SH-SY5Y (cell line): ENCODE data around the gene CD2.

Experiments
- GATA2 ChIP-seq: IDR thresholded peaks from 2 replicates; pipeline ENCODE4 v1.6.1; 2011; ENCODE audit warnings: mild to moderate bottlenecking, low read depth, low read length
- GATA3 ChIP-seq: IDR thresholded peaks from 2 replicates; pipeline ENCODE4 v1.6.1; 2011; ENCODE audit warnings: low read depth, mild to moderate bottlenecking, low read length, moderate library complexity

DNA sequence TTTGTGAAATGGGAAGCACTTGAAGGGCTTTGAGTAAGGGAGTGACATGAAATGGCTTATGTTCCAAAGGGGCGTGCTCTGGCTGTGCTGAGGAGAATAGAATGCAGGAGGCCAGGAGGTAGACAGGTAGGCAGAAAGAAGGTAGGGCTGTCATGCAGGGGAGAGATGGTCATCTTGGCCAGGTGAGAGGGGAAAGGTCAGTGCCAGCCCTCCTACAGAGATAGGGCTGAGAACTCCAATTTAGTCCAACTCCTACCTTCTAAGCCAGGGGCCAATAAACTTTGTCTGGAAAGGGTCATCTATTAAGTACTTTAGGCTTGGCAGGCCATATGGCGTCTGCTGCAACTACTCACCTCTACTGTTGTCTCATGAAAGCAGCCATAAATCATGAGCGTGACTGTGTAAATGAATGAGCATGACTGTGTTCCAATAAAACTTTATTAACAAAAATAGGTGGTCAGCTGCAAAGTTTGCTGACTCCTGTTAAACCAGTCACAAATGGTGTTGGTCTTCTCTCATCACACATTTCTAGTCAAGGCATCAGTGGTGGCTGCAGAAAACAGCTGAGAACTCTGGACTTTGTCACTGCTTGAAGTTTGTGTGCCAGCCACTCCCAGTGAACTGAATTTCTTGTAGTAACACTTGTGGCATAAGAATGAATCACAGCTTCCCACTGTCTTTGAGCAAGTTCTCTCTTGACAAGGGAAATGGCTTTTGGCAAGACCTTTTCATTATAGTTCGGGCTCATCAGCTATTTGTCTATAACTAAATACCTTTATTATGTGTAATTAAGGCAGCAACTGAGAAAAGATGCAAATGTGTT is 32.0 kb upstream of the CD2 start:
- TF ChIP-seq GATA2: no peak
- TF ChIP-seq GATA3: no peak
